Mesothelial cell of epicardium (in vitro differentiated cells): Measurements from ENCODE around the gene CNIH3. TPM values are rescaled to one million over a fixed set of nuclear protein-coding genes. Genes with fewer than 3 reads are reported as not detected.

Source experiments
- DNase-seq, 2 experiments: peaks; one replicate each; pipeline ENCODE4 v3.0.0; 2021; ENCODE audit warnings: low spot score in 2 of 2; ENCODE audit not compliant: unreplicated experiment in 2 of 2
- H3K27ac Mint-ChIP-seq: 2 replicates; pipeline ENCODE4 v1.8.0; 2021; ENCODE audit warnings: mixed read lengths
- H3K27me3 Mint-ChIP-seq: 2 replicates; pipeline ENCODE4 v1.8.0; 2021; ENCODE audit warnings: low read depth, mixed read lengths
- H3K36me3 Mint-ChIP-seq: 2 replicates; pipeline ENCODE4 v1.8.0; 2021; ENCODE audit warnings: mixed read lengths
- H3K4me1 Mint-ChIP-seq: 2 replicates; pipeline ENCODE4 v1.8.0; 2021; ENCODE audit warnings: mixed read lengths
- H3K4me3 Mint-ChIP-seq: 2 replicates; pipeline ENCODE4 v1.8.0; 2021; ENCODE audit warnings: mild to moderate bottlenecking, moderate library complexity, mixed read lengths
- H3K9me3 Mint-ChIP-seq: 2 replicates; pipeline ENCODE4 v1.8.0; 2021; ENCODE audit warnings: mixed read lengths
- total RNA-seq: library from RNA; stranded (reverse); gene quantifications from 3 replicates; pipeline ENCODE4 v1.2.1, GENCODE V29; 2021
- TF ChIP-seq, protein P1 (sequence below): fragments of 200-600 bp; sonication (generic); IDR thresholded peaks from one replicate; pipeline ENCODE4 v1.5.0; 2021; ENCODE audit warnings: antibody characterized with exemption; ENCODE audit not compliant: unreplicated experiment

The CNIH3 gene
- total RNA-seq, 1 donor from 2014 or later = 8.3 TPM

GRCh38 chr1:224740685-224741052, 124.6 kb downstream of the CNIH3 start:
- no peak overlapping the region for H3K4me3 Mint-ChIP-seq
- H3K27me3 Mint-ChIP-seq = peaks cover 12% of the 10 kb centered on the region
- no peak overlapping the region for H3K27ac Mint-ChIP-seq
- peaks cover 9% of the 10 kb centered on the region for H3K4me1 Mint-ChIP-seq
- H3K36me3 Mint-ChIP-seq = no peaks in the 10 kb centered on the region
- no peaks in the 10 kb centered on the region for H3K9me3 Mint-ChIP-seq
- TF ChIP-seq, protein P1, sequence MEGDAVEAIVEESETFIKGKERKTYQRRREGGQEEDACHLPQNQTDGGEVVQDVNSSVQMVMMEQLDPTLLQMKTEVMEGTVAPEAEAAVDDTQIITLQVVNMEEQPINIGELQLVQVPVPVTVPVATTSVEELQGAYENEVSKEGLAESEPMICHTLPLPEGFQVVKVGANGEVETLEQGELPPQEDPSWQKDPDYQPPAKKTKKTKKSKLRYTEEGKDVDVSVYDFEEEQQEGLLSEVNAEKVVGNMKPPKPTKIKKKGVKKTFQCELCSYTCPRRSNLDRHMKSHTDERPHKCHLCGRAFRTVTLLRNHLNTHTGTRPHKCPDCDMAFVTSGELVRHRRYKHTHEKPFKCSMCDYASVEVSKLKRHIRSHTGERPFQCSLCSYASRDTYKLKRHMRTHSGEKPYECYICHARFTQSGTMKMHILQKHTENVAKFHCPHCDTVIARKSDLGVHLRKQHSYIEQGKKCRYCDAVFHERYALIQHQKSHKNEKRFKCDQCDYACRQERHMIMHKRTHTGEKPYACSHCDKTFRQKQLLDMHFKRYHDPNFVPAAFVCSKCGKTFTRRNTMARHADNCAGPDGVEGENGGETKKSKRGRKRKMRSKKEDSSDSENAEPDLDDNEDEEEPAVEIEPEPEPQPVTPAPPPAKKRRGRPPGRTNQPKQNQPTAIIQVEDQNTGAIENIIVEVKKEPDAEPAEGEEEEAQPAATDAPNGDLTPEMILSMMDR = no peak
- no peak for DNase-seq

- H3K9me3 Mint-ChIP-seq = no peaks in the 10 kb centered on the region
- no peak overlapping the region for H3K4me3 Mint-ChIP-seq
- peaks cover 4% of the 10 kb centered on the region for H3K4me1 Mint-ChIP-seq
- no peak overlapping the region for H3K27ac Mint-ChIP-seq
- no peaks in the 10 kb centered on the region for H3K36me3 Mint-ChIP-seq
- H3K27me3 Mint-ChIP-seq = peaks cover 12% of the 10 kb centered on the region
- TF ChIP-seq, protein P1 = no peak
- DNase-seq = no peak
Measured at GRCh38 chr1:224742349-224742748, 126.2 kb downstream of the CNIH3 start.

DNA sequence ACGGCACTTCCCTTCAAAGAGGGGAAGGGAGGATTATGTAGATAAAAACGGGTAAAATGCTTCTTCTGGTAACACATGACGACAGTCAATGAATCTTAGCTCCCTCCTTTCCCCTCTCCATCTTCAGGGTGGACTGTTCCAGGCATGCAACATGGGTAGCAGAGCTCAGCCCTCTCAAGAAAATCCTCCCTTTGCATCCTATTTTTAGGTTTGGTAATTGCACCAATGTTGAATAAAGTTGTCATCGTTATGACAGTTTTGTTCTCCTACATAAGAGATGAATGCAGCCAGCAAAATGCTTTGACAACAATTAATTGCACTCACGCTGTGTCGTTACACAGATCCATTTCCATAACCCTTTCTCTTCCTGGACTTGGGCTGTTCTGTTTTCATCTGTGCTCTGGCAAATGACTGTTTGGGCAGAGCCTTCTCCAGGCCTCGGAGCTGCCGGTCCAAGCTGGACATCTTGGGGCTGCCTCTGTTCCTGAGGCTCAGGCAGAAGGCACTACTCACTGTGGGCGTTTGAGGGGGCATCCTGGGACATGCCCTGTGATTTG, 127.6 kb downstream of the CNIH3 start:
- no peak for DNase-seq
- peaks cover 8% of the 10 kb centered on the region for H3K27me3 Mint-ChIP-seq
- H3K27ac Mint-ChIP-seq = no peak overlapping the region
- H3K4me3 Mint-ChIP-seq = no peak overlapping the region
- no peaks in the 10 kb centered on the region for H3K9me3 Mint-ChIP-seq
- no peaks in the 10 kb centered on the region for H3K36me3 Mint-ChIP-seq
- H3K4me1 Mint-ChIP-seq = no peaks in the 10 kb centered on the region
- TF ChIP-seq, protein P1 = no peak

- TF ChIP-seq, protein P1 = no peak
- Mint-ChIP-seq H3K36me3 (no peaks in the 10 kb centered on the region), H3K27ac (no peak overlapping the region), H3K4me3 (no peak overlapping the region), H3K4me1 (no peaks in the 10 kb centered on the region), H3K9me3 (no peaks in the 10 kb centered on the region), H3K27me3 (peaks cover 7% of the 10 kb centered on the region)
- no peak for DNase-seq
Measured at GRCh38 chr1:224744521-224744920, 128.4 kb downstream of the CNIH3 start.

GRCh38 chr1:224745394-224745793, 129.3 kb downstream of the CNIH3 start:
- H3K9me3 Mint-ChIP-seq = no peaks in the 10 kb centered on the region
- no peak for DNase-seq
- peaks cover 8% of the 10 kb centered on the region for H3K27me3 Mint-ChIP-seq
- H3K27ac Mint-ChIP-seq = no peak overlapping the region
- TF ChIP-seq, protein P1 = no peak
- H3K4me3 Mint-ChIP-seq = no peak overlapping the region
- no peaks in the 10 kb centered on the region for H3K4me1 Mint-ChIP-seq
- H3K36me3 Mint-ChIP-seq = no peaks in the 10 kb centered on the region

GRCh38 chr1:224745924-224746323, 129.8 kb downstream of the CNIH3 start:
- no peaks in the 10 kb centered on the region for H3K36me3 Mint-ChIP-seq
- no peak overlapping the region for H3K4me3 Mint-ChIP-seq
- no peaks in the 10 kb centered on the region for H3K4me1 Mint-ChIP-seq
- no peak overlapping the region for H3K27ac Mint-ChIP-seq
- TF ChIP-seq, protein P1 = no peak
- peaks cover 9% of the 10 kb centered on the region for H3K27me3 Mint-ChIP-seq
- H3K9me3 Mint-ChIP-seq = no peaks in the 10 kb centered on the region
- DNase-seq = no peak
